Calu3 (cell line): ENCODE data around the gene PPP1R12A. TPM values are rescaled to one million over a fixed set of nuclear protein-coding genes. Genes with fewer than 3 reads are reported as not detected.
A peak's percentile ranks its signal among the peaks of the same experiment; 100 is the strongest.
"Not testable (repeated sequence)": the region's sequence is repeated elsewhere in the genome, so short reads cannot be mapped to it uniquely, and the experiment has no call there.

Source experiments
- BruUV-seq: library from RNA; stranded (reverse); fragments of 400-500 nt; replicated peaks from 2 replicates; lab custom pipeline; 2021; lab: Mats Ljungman, UMichigan
- CTCF ChIA-PET: fragments of 300-600 bp; sonication (Branson Sonifier 250); formaldehyde crosslinking; loops from one replicate; lab custom pipeline; 2022; ENCODE audit warnings: antibody characterized with exemption; lab: Charles Lee
- DNase-seq: peaks from one replicate; pipeline ENCODE4 v3.0.0; 2022
- H3K27ac Mint-ChIP-seq: one replicate; pipeline ENCODE4 v1.8.0; 2022; ENCODE audit warnings: mixed read lengths; ENCODE audit not compliant: unreplicated experiment
- H3K27me3 Mint-ChIP-seq: one replicate; pipeline ENCODE4 v1.8.0; 2022; ENCODE audit warnings: mixed read lengths; ENCODE audit not compliant: unreplicated experiment
- H3K36me3 Mint-ChIP-seq: one replicate; pipeline ENCODE4 v1.8.0; 2022; ENCODE audit warnings: mild to moderate bottlenecking, moderate library complexity, mixed read lengths; ENCODE audit not compliant: insufficient read depth, unreplicated experiment
- H3K4me1 Mint-ChIP-seq: one replicate; pipeline ENCODE4 v1.8.0; 2022; ENCODE audit warnings: mild to moderate bottlenecking, low read depth, mixed read lengths; ENCODE audit not compliant: unreplicated experiment
- H3K4me3 Mint-ChIP-seq: one replicate; pipeline ENCODE4 v1.8.0; 2022; ENCODE audit warnings: mild to moderate bottlenecking, low read depth, moderate library complexity, mixed read lengths; ENCODE audit not compliant: unreplicated experiment
- H3K9me3 Mint-ChIP-seq: one replicate; pipeline ENCODE4 v1.8.0; 2022; ENCODE audit warnings: low read depth, mixed read lengths; ENCODE audit not compliant: unreplicated experiment
- intact Hi-C: fragments of 100-400 bp; cut with micrococcal nuclease; formaldehyde crosslinking; loops from one replicate; pipeline ENCODE4 v1.10.0; 2022; ENCODE audit not compliant: unreplicated experiment
- total RNA-seq: library from RNA; stranded (reverse); gene quantifications from 2 replicates; pipeline ENCODE4 v1.2.3, GENCODE V29; 2022
- TF ChIP-seq, protein P1 (sequence below): fragments of 200-600 bp; IDR thresholded peaks from one replicate; pipeline ENCODE4 v1.8.0; 2022; ENCODE audit warnings: antibody characterized with exemption; ENCODE audit not compliant: unreplicated experiment

Gene PPP1R12A
- total RNA-seq, 1 experiment from 2014 or later, result 97.4 TPM

DNA sequence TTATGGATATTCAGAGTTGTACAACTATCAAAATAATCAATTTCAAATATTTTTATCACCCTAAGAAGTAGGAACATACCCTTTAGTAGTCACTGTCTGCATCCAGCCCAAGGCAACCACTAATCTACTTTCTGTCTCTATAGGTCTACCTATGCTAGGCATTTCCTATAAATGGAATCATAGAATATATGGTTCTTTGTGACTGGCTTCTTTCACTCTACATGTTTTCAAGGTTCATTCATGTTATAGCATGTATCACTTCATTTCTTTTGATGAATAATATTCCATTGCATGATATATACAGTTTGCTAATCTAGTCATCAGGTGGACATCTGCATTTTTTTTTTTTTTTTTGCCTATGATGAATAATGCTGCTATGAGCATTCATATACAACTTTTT is 112.4 kb downstream of the PPP1R12A start:
- no peak for DNase-seq
- CTCF ChIA-PET, result no interaction called here
- Mint-ChIP-seq H3K36me3 (peaks cover 9% of the 10 kb centered on the region), H3K4me3 (no peak overlapping the region), H3K4me1 (no peaks in the 10 kb centered on the region), H3K27me3 (no peaks in the 10 kb centered on the region), H3K9me3 (no peaks in the 10 kb centered on the region), H3K27ac (no peak overlapping the region)
- TF ChIP-seq, protein P1, sequence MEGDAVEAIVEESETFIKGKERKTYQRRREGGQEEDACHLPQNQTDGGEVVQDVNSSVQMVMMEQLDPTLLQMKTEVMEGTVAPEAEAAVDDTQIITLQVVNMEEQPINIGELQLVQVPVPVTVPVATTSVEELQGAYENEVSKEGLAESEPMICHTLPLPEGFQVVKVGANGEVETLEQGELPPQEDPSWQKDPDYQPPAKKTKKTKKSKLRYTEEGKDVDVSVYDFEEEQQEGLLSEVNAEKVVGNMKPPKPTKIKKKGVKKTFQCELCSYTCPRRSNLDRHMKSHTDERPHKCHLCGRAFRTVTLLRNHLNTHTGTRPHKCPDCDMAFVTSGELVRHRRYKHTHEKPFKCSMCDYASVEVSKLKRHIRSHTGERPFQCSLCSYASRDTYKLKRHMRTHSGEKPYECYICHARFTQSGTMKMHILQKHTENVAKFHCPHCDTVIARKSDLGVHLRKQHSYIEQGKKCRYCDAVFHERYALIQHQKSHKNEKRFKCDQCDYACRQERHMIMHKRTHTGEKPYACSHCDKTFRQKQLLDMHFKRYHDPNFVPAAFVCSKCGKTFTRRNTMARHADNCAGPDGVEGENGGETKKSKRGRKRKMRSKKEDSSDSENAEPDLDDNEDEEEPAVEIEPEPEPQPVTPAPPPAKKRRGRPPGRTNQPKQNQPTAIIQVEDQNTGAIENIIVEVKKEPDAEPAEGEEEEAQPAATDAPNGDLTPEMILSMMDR, result no peak
- no TSS peak for BruUV-seq
- intact Hi-C loops, result no loop called here

DNA sequence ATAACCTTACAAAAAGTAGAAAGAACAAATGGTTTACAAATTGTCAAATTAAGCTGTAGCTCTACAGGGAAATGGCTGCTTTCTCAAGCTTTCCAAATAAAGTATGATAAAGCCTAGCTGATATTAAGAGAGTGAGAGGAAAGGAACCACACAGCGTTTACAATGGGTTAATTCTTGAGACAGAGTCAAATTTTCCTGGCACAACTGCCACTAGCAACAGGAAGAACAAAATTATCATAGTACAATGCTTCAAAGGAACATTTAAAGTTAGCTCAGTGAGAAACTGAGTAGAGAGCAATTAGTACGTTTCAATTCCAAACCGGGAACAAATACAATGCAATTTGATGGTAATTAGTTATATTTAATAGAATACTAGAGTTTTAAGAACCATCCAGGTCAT is 116.0 kb downstream of the PPP1R12A start:
- intact Hi-C loops, result no loop called here
- CTCF ChIA-PET, result no interaction called here
- Mint-ChIP-seq H3K27me3 (no peaks in the 10 kb centered on the region), H3K4me3 (no peak overlapping the region), H3K36me3 (peaks cover 14% of the 10 kb centered on the region), H3K4me1 (peaks cover 7% of the 10 kb centered on the region), H3K27ac (no peak overlapping the region), H3K9me3 (no peaks in the 10 kb centered on the region)
- no peak for DNase-seq
- TF ChIP-seq, protein P1, result no peak
- BruUV-seq, result no TSS peak

DNA sequence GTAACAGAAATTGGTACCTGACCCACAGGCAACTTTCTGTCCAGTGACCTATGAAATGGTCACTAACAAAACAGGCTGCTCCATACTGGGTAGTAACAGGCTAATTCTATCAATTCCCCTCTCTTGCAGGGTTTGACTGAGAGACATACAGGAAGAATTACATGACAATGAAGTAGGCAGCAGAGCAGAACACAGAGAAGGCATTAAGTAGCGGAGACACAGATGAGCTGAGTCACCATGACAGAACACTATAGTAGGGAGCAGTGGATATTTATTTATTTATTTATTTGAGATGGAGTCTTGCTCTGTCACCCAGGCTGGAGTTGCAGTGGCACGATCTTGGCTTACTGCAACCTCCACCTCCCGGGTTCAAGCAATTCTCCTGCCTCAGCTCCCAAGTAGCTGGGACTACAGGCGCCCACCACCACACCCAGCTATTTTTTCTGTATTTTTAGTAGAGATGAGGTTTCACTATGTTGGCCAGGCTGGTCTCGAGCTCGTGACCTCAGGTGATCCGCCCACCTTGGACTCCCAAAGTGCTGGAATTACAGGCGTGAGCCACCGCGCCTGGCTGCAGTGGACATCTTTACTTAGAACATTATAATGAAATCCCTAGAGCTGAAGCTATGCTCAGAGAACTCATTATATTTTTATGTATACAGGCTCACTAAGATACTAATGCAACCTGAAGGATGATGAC is 150.4 kb downstream of the PPP1R12A start:
- DNase-seq, BruUV-seq, H3K27me3 Mint-ChIP-seq, H3K4me3 Mint-ChIP-seq, intact Hi-C loops, H3K9me3 Mint-ChIP-seq, H3K27ac Mint-ChIP-seq, H3K4me1 Mint-ChIP-seq: not testable (repeated sequence)
- H3K36me3 Mint-ChIP-seq, result peaks cover 23% of the 10 kb centered on the region
- CTCF ChIA-PET, result interaction anchor here (0.6 kb wide), 2 partner anchors 950 to 1544 kb away, joined by 3 read pairs; no protein-coding TSS in a partner anchor

GRCh38 chr12:79782172-79782900 is 152.6 kb downstream of the PPP1R12A start:
- Mint-ChIP-seq H3K27ac (peak overlapping the region; percentile 72), H3K9me3 (no peaks in the 10 kb centered on the region), H3K27me3 (no peaks in the 10 kb centered on the region), H3K4me3 (no peak overlapping the region), H3K4me1 (no peaks in the 10 kb centered on the region), H3K36me3 (peaks cover 13% of the 10 kb centered on the region)
- CTCF ChIA-PET, result interaction anchor here (0.7 kb wide), 1 partner anchor 1842 kb away, joined by 7 read pairs; no protein-coding TSS in a partner anchor
- no TSS peak for BruUV-seq
- TF ChIP-seq, protein P1, result no peak
- no peak for DNase-seq
- intact Hi-C loops, result no loop called here
